Stimulated activated CD4-positive, alpha-beta T cell treated with anti-CD3 and anti-CD28 coated beads, Interleukin-1b, Interleukin-23, amount 100 ng/mL, for 1 hour (primary cell): ENCODE results near the gene EFNA1.

Experiments used
- DNase-seq, 2 donors: peaks; one replicate each; pipeline ENCODE4 v3.0.0-alpha.2; 2020; ENCODE audit warnings: low read depth in 2 of 2

The EFNA1 gene

DNA sequence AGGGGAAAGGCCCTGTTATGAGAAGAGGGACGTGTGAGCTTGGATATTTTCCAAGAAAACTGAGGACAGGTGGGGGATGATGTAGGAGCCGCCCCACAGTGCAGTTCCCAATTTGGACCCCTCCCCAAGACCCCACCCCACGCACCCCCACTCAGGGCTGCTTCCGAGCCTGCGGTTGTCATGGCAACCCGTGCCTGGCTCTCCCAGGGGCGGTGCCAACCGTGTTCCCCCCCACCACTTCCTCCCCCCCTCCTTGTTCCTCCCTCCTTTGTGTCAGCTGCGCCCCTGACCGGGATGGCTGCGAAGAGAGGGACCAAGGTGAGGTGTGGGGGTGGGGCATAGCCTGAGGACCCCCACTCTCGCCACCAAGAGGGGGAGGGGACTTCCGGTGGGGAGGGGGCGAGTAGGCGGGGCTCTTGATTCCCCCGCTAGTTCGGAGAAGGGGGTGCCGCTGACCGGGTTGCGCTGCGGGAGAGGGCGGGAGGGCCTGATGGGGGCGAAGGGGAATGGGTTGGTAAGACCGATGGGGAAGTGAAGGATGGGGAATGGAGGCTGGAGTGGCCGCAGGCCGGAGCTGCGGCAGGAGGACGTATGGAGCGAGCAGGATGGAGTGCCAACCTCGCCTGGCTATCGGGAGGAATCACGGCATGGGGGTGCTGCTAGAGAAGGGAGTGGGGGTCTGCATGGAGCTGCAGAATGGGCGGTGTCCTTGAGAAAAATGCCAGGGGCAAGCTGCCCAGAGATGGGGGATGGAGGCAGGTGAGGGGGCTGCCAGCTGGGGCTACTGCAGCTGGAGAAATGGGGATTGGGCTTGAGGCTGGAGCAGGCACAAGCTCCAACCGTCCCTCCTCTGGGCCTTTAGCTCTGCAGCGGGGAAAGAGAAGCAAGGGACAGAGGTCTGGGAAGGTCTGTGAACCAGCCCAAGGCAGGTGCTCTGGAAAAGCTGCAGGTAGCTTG lies 46.9 kb downstream of the EFNA1 start:
- DNase-seq = peak in 1 of 2 donors; percentile 20

DNA sequence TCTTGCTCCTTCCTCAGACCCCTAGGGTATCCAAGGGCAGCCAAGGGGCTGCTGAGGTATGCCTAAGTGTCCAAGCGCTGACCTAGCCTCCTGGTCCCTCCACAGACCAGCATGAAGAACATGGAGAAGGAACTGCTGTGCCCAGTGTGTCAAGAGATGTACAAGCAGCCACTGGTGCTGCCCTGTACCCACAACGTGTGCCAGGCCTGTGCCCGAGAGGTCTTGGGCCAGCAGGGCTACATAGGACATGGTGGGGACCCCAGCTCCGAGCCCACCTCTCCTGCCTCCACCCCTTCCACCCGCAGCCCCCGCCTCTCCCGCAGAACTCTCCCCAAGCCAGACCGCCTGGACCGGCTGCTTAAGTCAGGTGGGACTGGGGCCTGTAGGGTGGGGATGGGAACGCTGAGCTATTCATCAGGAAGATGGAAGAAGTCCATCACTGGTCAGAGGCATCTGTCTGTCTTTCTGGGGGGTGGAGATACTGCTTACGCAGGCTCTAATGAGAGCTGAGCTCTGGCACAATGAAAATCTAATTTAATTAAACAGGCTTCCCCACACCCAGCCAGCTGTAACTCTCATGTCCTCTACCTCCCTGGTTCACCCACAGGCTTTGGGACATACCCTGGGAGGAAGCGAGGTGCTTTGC lies 47.7 kb downstream of the EFNA1 start:
- DNase-seq = no peak

DNA sequence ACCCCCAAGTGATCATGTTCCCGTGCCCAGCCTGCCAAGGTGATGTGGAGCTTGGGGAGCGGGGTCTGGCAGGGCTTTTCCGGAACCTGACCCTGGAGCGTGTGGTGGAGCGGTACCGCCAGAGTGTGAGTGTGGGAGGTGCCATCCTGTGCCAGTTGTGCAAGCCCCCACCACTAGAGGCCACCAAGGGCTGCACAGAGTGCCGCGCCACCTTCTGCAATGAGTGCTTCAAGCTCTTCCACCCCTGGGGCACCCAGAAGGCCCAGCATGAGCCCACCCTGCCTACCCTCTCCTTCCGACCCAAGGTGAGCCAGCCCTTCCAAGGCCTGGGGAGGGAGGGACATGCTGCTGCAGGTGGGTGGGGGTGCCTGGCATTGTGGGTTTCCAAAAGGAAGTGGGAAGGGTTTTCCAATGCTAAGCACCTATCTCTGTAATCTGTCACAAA lies 48.3 kb downstream of the EFNA1 start:
- no peak for DNase-seq

DNA sequence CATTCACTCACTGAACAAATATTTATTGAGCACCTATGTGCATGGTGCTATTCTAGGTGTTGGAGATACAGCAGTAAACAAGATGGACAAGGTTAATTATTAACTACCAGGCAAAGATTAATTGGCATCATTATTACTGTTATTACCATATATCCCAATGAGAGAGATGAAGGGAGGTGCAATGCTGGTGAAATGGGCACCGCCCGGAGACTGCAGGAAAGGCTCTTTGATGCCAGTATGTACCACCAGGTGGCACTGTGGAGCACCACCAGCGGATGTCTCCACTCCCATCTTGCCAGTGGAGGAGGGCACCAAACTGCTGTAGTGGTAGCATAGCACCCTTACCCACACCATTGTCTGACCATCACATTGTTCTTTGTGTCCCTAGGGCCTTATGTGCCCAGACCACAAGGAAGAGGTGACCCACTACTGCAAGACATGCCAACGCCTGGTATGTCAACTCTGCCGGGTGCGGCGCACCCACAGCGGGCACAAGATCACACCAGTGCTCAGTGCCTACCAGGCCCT lies 48.9 kb downstream of the EFNA1 start:
- peak; percentile 69 to 82 for DNase-seq

DNA sequence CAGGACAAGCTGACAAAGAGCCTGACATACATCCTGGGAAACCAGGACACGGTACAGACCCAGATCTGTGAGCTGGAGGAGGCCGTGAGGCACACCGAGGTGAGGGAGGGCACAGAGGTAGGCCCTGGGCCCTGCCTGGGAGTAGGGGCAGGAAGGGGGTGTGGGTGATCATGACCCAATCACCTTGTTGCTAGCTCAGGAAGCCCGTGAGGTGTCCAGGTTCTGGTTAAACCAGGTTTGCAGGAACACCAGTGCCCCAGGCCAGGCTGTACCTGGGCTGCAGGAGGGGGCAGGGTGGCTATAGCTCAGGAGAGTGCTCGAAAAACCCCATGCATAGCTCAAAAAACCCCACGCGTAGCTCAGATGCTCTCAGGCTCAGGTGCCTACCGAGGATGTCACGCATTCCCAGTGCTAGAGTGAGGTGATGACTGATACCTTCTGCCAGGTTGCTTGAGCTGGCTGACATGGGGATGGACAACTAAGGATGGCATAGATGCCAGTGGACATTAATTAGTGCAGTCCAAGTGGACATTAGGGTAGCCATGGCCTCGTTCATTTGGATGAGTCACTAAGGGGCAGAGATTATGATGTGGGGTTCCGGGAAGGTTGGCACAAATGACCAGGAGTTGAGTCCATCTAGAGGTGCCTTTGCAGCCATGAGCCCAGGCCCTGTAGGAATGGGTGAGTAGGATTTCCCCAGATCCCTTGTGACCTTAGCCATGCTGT lies 49.7 kb downstream of the EFNA1 start:
- DNase-seq = no peak

DNA sequence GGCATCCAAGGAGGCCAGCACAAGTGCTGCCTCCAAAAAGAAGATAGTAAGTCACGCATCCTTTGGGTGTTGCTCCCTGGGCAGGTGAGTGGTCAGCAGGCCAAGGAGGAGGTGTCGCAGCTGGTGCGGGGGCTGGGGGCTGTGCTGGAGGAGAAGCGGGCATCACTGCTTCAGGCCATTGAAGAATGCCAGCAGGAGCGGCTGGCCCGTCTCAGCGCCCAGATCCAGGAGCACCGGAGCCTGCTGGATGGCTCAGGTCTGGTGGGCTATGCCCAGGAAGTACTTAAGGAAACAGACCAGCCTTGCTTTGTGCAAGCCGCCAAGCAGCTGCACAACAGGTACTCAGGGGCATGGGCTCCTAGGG lies 50.2 kb downstream of the EFNA1 start:
- DNase-seq = no peak

DNA sequence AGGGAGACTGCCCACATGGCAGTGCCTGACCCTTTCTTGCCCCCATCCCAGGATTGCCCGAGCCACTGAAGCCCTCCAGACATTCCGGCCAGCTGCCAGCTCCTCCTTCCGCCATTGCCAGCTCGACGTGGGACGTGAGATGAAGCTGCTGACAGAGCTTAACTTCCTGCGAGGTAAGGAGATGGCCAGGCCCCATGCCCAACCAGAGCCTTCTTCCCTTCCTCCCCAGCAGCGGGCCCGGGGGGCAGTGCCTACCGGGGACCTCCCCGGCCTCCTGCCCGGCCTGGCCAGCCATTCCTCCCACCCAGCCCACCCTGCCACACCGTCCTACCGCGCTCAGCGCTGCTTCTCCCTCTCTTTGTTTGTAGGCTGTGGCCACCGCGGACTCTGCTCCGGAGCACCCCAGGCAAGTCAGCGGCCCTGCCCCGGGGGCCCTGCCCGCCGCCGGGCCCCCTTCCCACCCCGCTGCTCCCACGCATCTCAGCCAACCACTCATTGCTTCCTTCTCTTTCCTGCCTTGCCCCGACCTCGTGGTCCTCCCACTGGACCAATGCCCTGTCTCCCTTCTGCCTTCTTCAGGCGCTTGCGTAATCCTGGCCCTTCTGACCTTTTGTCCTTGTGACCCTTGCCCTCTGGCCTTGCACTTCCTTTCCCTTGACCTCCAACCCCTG lies 50.9 kb downstream of the EFNA1 start:
- no peak for DNase-seq

DNA sequence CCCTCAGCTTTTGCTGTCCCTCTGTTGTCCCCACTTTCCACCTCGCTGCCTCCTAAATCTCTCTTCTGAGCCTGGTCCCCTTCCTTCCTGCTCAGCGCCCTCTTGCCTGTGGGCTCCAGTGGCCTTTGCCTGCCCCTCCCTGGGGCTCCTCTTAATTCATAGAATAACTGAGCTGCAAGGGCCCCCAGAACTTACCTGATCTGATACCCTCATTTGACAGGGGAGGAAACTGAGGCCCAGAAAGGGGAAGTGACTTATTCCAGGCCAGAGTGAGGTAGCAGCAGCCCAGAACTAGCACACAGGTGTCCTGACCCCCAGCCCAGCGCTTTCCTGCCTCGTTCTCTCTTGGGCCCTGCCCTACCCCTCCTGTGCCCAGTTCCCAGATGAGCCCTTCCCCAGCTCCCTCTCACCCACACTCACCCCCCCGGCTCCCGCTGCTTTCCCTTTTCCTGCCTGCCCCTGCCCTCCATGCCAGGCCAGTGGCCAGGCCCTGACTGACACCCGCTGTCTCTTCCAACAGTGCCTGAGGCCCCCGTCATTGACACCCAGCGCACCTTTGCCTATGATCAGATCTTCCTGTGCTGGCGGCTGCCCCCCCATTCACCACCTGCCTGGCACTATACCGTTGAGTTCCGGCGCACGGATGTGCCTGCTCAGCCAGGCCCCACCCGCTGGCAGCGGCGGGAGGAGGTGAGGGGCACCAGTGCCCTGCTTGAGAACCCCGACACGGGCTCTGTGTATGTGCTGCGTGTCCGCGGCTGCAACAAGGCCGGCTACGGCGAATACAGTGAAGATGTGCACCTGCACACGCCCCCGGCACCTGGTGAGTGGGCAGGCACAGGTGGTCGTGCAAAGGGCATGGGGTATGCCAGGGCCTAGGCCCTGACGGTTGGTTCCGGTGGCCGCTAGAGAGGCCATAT lies 51.7 kb downstream of the EFNA1 start:
- no peak for DNase-seq

DNA sequence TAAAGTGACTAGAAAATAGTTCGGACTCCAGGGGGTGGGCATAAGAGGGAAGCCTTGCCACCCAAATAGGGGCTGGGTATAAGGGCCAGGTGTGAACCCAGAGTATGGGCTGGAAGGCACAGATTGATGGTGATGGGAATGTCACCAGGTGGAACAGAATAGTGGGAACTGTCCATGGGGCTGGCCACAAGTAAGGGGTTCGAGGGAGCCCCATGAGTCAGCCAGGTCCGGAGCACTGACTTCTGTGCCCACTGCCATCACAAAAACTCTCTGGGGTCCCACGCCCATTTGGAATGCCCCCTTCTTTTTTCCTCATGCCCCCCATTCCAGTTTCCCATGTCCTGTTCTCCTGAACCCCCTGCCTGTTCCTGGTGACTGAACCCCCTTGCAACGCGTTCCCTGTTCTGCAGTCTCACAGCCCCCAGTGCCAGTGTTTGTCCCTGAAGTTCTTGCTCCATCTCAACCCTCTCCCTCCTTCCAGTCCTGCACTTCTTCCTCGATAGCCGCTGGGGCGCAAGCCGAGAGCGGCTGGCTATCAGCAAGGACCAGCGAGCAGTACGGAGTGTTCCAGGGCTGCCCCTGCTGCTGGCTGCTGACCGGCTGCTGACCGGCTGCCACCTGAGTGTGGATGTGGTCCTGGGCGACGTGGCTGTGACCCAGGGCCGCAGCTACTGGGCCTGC lies 53.8 kb downstream of the EFNA1 start:
- no peak for DNase-seq

DNA sequence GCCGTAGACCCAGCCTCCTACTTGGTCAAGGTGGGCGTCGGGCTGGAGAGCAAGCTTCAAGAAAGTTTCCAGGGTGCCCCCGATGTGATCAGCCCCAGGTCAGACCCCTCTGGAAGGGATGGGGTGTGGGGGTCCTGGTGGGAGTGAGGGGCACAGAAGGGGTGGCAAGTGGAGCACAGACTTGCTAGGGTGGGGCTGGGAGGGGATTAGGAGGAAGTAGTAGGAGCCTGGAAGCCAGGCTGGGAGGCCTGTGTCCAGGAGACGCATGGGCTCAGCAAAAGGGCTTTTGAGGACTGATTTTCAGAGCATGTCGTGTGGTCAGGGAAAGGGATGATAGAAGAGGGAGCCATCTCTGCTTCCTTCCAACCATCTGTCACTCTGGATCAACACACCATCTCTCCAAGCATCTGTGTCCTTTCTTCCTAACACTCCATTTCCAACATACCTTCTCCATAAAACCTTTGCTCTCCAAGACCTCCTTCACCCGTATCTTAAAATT lies 54.4 kb downstream of the EFNA1 start:
- no peak for DNase-seq

DNA sequence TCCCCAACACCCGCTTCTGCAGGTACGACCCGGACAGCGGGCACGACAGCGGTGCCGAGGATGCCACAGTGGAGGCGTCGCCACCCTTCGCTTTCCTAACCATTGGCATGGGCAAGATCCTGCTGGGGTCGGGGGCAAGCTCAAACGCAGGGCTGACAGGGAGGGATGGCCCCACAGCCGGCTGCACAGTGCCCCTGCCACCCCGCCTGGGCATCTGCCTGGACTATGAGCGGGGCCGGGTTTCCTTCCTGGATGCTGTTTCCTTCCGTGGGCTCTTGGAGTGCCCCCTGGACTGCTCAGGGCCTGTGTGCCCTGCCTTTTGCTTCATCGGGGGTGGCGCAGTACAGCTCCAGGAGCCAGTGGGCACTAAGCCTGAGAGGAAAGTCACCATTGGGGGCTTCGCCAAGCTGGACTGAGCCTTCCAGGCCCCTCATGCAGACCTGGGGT lies 56.1 kb downstream of the EFNA1 start:
- DNase-seq = no peak

DNA sequence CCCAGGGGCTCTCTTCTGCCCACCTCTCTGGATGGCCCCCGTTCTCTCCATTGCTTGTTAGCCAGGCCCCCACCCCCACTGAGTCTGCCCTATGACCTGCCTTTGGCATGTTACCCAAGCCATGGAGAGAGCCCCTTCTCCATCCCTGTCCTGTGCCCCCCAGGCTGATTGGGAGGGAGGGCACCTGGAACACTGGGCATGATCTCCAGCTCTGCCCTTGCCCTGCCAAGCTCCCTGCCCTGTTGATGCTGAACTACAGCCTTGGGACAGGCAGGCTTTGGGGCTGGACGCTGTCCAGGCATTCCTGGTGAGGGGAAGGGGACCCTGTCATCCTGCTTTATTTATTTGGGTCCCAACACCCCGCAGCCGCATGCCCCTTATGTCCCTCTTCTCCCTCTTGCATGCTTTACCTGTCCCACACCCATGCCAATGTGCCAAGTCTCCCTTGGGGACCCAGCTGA lies 56.7 kb downstream of the EFNA1 start:
- no peak for DNase-seq
